PC-3 (cell line): ENCODE data around the gene EDEM3.

Experiments
- EZH2 ChIP-seq: fragments of 300-600 bp; sonication (generic); IDR thresholded peaks from one replicate; pipeline ENCODE4 v1.6.1; 2017; ENCODE audit warnings: antibody characterized with exemption, mild to moderate bottlenecking, low read length; ENCODE audit not compliant: unreplicated experiment
- TF ChIP-seq, protein P1 (sequence below): fragments of 300-600 bp; sonication (generic); conservative IDR thresholded peaks from 2 replicates; pipeline ENCODE4 v1.5.1; 2017; ENCODE audit warnings: antibody characterized with exemption, low read depth, mild to moderate bottlenecking, low read length

DNA sequence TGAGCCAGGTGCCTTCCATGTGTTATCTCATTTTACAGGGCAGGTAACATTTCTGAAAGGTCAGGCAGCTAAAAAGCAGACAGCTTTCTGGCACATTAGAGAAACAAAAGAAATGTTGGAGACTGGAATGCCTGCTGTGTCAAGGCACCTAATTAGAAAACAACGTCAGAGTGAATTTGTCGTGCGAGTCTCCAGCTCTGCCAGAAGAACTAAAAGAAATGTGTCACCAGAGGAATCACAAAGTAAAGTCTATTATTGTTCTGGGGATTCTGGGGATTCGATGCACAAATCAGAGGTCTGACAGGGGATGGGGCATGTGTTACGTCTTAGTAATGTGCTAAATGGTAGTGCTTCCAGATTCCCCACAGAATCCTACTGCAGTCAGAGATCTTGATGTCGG, 89.3 kb downstream of the EDEM3 start:
- TF ChIP-seq, protein P1, sequence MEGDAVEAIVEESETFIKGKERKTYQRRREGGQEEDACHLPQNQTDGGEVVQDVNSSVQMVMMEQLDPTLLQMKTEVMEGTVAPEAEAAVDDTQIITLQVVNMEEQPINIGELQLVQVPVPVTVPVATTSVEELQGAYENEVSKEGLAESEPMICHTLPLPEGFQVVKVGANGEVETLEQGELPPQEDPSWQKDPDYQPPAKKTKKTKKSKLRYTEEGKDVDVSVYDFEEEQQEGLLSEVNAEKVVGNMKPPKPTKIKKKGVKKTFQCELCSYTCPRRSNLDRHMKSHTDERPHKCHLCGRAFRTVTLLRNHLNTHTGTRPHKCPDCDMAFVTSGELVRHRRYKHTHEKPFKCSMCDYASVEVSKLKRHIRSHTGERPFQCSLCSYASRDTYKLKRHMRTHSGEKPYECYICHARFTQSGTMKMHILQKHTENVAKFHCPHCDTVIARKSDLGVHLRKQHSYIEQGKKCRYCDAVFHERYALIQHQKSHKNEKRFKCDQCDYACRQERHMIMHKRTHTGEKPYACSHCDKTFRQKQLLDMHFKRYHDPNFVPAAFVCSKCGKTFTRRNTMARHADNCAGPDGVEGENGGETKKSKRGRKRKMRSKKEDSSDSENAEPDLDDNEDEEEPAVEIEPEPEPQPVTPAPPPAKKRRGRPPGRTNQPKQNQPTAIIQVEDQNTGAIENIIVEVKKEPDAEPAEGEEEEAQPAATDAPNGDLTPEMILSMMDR: no peak
- no peak for TF ChIP-seq EZH2
